Measurements from ENCODE around the gene TACSTD2. TPM values are rescaled to one million over a fixed set of nuclear protein-coding genes. Genes with fewer than 3 reads are reported as not detected.

TACSTD2 gene
- not detected in 2 replicates for total RNA-seq

GRCh38 chr1:58576727-58577653 lies at the start of gene TACSTD2:
TSS of gene TACSTD2 (minus strand) at chr1:58577252. CDS start at chr1:58577156, 96 bp downstream.

GRCh38 chr1:58546520-58547308 lies 30.3 kb downstream of the TACSTD2 start, which contains the start of gene OMA1:
TSS of gene OMA1 (minus strand) at chr1:58546726. CDS start at chr1:58539294, 7,432 bp downstream.

Other genes with a start within 250 kb of the TACSTD2 start
- 12.8 and 17.8 TPM in 2 replicates for gene OMA1, start 30.5 kb downstream of the TACSTD2 start, total RNA-seq
- gene MYSM1, start 122.8 kb upstream of the TACSTD2 start, total RNA-seq, result 14.0 and 16.2 TPM in 2 replicates
- gene JUN, start 206.8 kb upstream of the TACSTD2 start, total RNA-seq, result 48.0 and 48.4 TPM in 2 replicates

Data from aortic smooth muscle cell (primary cell).